ENCODE data around the gene ATP1B3.
"Not testable (repeated sequence)": the region's sequence is repeated elsewhere in the genome, so short reads cannot be mapped to it uniquely, and the experiment has no call there.

The ATP1B3 gene

DNA sequence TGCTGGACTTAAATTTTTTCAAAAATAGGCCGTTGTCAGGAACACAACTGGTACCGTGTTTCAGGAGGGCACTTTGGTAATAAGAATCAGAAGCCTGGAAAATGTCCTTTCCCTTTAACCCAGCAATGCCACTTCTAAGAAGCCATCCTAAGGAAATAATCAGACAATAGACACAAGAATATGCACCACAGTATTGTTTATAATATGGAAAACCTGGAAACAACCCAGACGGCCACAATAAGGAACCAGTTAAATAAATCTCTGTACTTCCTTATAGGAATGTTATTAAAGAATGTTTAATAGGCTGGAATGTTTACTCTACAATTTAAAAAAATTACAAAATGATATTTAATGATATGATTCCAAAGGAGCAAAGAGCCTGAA lies 30.4 kb upstream of the ATP1B3 start:
- Histone ChIP-seq H3K36me3 (ENCODE audit: insufficient read depth, low read length) (no peaks in the 10 kb centered on the region), H3K27ac (ENCODE audit: low read depth, low read length) (no peak overlapping the region), H3K27me3 (ENCODE audit: insufficient read depth, low read length) (no peaks in the 10 kb centered on the region), H3K4me1 (ENCODE audit: insufficient read depth, low read length) (peaks cover 7% of the 10 kb centered on the region), H3K4me3 (ENCODE audit: low read length) (no peak overlapping the region), H3K9ac (ENCODE audit: low read depth, low read length) (no peak overlapping the region), H3K9me3 (ENCODE audit: insufficient read depth, low read depth, low read length) (no peaks in the 10 kb centered on the region)
- 90% methylated on average over 2 of the region's 3 CpGs for WGBS

DNA sequence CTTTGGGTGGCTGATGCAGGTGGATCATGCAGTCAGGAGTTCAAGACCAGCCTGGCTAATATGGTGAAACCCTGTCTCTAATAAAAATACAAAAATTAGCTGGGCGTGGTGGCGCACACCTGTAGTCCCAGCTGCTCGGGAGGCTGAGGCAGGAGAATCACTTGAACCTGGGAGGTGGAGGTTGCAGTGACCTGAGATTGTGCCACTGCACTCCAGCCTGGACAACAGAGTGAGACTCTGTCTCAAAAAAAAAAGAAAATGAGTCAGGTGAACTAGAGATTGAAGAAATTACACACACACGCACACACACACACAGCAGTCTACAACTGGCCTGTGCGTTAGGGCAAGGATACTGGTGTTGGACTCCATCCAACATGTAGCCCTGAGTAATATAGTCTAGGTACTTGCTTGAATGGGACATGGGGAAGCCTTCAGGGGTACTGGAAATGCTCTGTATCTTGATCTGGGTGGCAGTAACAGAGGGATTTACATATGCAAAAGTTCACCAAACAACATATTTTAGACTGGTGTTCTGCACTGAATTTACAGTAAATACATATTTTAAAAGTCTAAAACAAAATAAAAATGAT lies 28.2 kb upstream of the ATP1B3 start:
- not testable (repeated sequence) for H3K36me3 ChIP-seq (ENCODE audit: insufficient read depth, low read length); H3K9me3 ChIP-seq (ENCODE audit: insufficient read depth, low read depth, low read length); H3K27ac ChIP-seq (ENCODE audit: low read depth, low read length); H3K4me3 ChIP-seq (ENCODE audit: low read length); H3K27me3 ChIP-seq (ENCODE audit: insufficient read depth, low read length); H3K4me1 ChIP-seq (ENCODE audit: insufficient read depth, low read length); H3K9ac ChIP-seq (ENCODE audit: low read depth, low read length)
- 95% methylated on average over 5 of the region's 5 CpGs for WGBS

GRCh38 chr3:141849056-141849815 lies 27.2 kb upstream of the ATP1B3 start:
- no peak overlapping the region for H3K9ac ChIP-seq (ENCODE audit: low read depth, low read length)
- H3K4me3 ChIP-seq (ENCODE audit: low read length) = no peak overlapping the region
- H3K27me3 ChIP-seq (ENCODE audit: insufficient read depth, low read length) = no peaks in the 10 kb centered on the region
- H3K36me3 ChIP-seq (ENCODE audit: insufficient read depth, low read length) = no peaks in the 10 kb centered on the region
- H3K9me3 ChIP-seq (ENCODE audit: insufficient read depth, low read depth, low read length) = no peaks in the 10 kb centered on the region
- H3K27ac ChIP-seq (ENCODE audit: low read depth, low read length) = no peak overlapping the region
- peaks cover 2% of the 10 kb centered on the region; the same call in 1 of the 2 replicates for H3K4me1 ChIP-seq (ENCODE audit: insufficient read depth, low read length)
- 83% methylated on average over 11 of the region's 11 CpGs for WGBS

DNA sequence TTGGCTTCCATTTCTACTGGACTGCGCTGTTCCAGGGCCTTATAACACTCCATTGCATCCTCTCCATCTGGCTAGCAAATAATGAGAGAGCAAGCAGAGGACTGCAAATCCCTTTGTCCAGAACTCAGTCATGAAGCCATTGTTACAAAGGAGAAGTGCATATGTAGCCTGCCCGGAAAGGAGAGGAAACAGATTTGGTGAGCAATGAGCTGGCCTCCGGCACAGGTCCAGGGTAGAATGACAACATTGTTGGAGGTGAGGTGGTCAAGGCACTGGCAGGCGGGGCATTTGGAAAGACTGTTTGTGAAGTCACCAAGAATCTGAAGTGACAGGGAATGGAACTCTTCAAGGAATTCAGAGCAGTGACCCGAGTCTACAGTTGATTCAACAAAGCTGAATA lies 25.0 kb upstream of the ATP1B3 start:
- 91% methylated on average over 5 of the region's 5 CpGs for WGBS
- Histone ChIP-seq H3K4me1 (ENCODE audit: insufficient read depth, low read length) (no peaks in the 10 kb centered on the region), H3K4me3 (ENCODE audit: low read length) (no peak overlapping the region), H3K27me3 (ENCODE audit: insufficient read depth, low read length) (no peaks in the 10 kb centered on the region), H3K36me3 (ENCODE audit: insufficient read depth, low read length) (no peaks in the 10 kb centered on the region), H3K9me3 (ENCODE audit: insufficient read depth, low read depth, low read length) (no peaks in the 10 kb centered on the region), H3K27ac (ENCODE audit: low read depth, low read length) (no peak overlapping the region), H3K9ac (ENCODE audit: low read depth, low read length) (no peak overlapping the region)

GRCh38 chr3:141853081-141853601 lies 23.3 kb upstream of the ATP1B3 start:
- no peak overlapping the region for H3K4me3 ChIP-seq (ENCODE audit: low read length)
- no peaks in the 10 kb centered on the region for H3K4me1 ChIP-seq (ENCODE audit: insufficient read depth, low read length)
- H3K36me3 ChIP-seq (ENCODE audit: insufficient read depth, low read length) = no peaks in the 10 kb centered on the region
- H3K27ac ChIP-seq (ENCODE audit: low read depth, low read length) = no peak overlapping the region
- no peaks in the 10 kb centered on the region for H3K27me3 ChIP-seq (ENCODE audit: insufficient read depth, low read length)
- H3K9ac ChIP-seq (ENCODE audit: low read depth, low read length) = no peak overlapping the region
- no peaks in the 10 kb centered on the region for H3K9me3 ChIP-seq (ENCODE audit: insufficient read depth, low read depth, low read length)
- WGBS = 90% methylated on average over 4 of the region's 4 CpGs

- H3K9me3 ChIP-seq (ENCODE audit: insufficient read depth, low read depth, low read length) = no peaks in the 10 kb centered on the region
- no peak overlapping the region for H3K4me3 ChIP-seq (ENCODE audit: low read length)
- 93% methylated on average over 10 of the region's 10 CpGs for WGBS
- no peak overlapping the region for H3K27ac ChIP-seq (ENCODE audit: low read depth, low read length)
- no peaks in the 10 kb centered on the region for H3K36me3 ChIP-seq (ENCODE audit: insufficient read depth, low read length)
- H3K27me3 ChIP-seq (ENCODE audit: insufficient read depth, low read length) = no peaks in the 10 kb centered on the region
- H3K4me1 ChIP-seq (ENCODE audit: insufficient read depth, low read length) = no peaks in the 10 kb centered on the region
- H3K9ac ChIP-seq (ENCODE audit: low read depth, low read length) = no peak overlapping the region
These were observed 22.7 kb upstream of the ATP1B3 start for GRCh38 chr3:141853629-141854168.

- Histone ChIP-seq H3K4me1 (ENCODE audit: insufficient read depth, low read length) (no peaks in the 10 kb centered on the region), H3K27me3 (ENCODE audit: insufficient read depth, low read length) (no peaks in the 10 kb centered on the region), H3K36me3 (ENCODE audit: insufficient read depth, low read length) (no peaks in the 10 kb centered on the region), H3K27ac (ENCODE audit: low read depth, low read length) (no peak overlapping the region), H3K9me3 (ENCODE audit: insufficient read depth, low read depth, low read length) (no peaks in the 10 kb centered on the region), H3K9ac (ENCODE audit: low read depth, low read length) (no peak overlapping the region), H3K4me3 (ENCODE audit: low read length) (no peak overlapping the region)
- WGBS = 93% methylated on average over 1 of the region's 1 CpG
These were observed 21.8 kb upstream of the ATP1B3 start for GRCh38 chr3:141854599-141854998.

GRCh38 chr3:141858312-141858711 lies 18.1 kb upstream of the ATP1B3 start:
- Histone ChIP-seq H3K27me3 (ENCODE audit: insufficient read depth, low read length) (no peaks in the 10 kb centered on the region), H3K4me1 (ENCODE audit: insufficient read depth, low read length) (no peaks in the 10 kb centered on the region), H3K4me3 (ENCODE audit: low read length) (no peak overlapping the region), H3K36me3 (ENCODE audit: insufficient read depth, low read length) (no peaks in the 10 kb centered on the region), H3K9ac (ENCODE audit: low read depth, low read length) (no peak overlapping the region), H3K27ac (ENCODE audit: low read depth, low read length) (no peak overlapping the region), H3K9me3 (ENCODE audit: insufficient read depth, low read depth, low read length) (no peaks in the 10 kb centered on the region)
- 89% methylated on average over 2 of the region's 2 CpGs for WGBS

GRCh38 chr3:141859651-141860050 lies 16.8 kb upstream of the ATP1B3 start:
- no peaks in the 10 kb centered on the region for H3K27me3 ChIP-seq (ENCODE audit: insufficient read depth, low read length)
- H3K36me3 ChIP-seq (ENCODE audit: insufficient read depth, low read length) = no peaks in the 10 kb centered on the region
- no peak overlapping the region for H3K4me3 ChIP-seq (ENCODE audit: low read length)
- no peaks in the 10 kb centered on the region for H3K4me1 ChIP-seq (ENCODE audit: insufficient read depth, low read length)
- no peaks in the 10 kb centered on the region for H3K9me3 ChIP-seq (ENCODE audit: insufficient read depth, low read depth, low read length)
- no peak overlapping the region for H3K27ac ChIP-seq (ENCODE audit: low read depth, low read length)
- WGBS = 86% methylated on average over 4 of the region's 4 CpGs
- H3K9ac ChIP-seq (ENCODE audit: low read depth, low read length) = no peak overlapping the region

GRCh38 chr3:141860086-141860669 lies 16.3 kb upstream of the ATP1B3 start:
- no peaks in the 10 kb centered on the region for H3K36me3 ChIP-seq (ENCODE audit: insufficient read depth, low read length)
- no peaks in the 10 kb centered on the region for H3K9me3 ChIP-seq (ENCODE audit: insufficient read depth, low read depth, low read length)
- no peaks in the 10 kb centered on the region for H3K4me1 ChIP-seq (ENCODE audit: insufficient read depth, low read length)
- H3K27ac ChIP-seq (ENCODE audit: low read depth, low read length) = no peak overlapping the region
- H3K27me3 ChIP-seq (ENCODE audit: insufficient read depth, low read length) = no peaks in the 10 kb centered on the region
- no peak overlapping the region for H3K9ac ChIP-seq (ENCODE audit: low read depth, low read length)
- 75% methylated on average over 2 of the region's 2 CpGs for WGBS
- H3K4me3 ChIP-seq (ENCODE audit: low read length) = no peak overlapping the region

DNA sequence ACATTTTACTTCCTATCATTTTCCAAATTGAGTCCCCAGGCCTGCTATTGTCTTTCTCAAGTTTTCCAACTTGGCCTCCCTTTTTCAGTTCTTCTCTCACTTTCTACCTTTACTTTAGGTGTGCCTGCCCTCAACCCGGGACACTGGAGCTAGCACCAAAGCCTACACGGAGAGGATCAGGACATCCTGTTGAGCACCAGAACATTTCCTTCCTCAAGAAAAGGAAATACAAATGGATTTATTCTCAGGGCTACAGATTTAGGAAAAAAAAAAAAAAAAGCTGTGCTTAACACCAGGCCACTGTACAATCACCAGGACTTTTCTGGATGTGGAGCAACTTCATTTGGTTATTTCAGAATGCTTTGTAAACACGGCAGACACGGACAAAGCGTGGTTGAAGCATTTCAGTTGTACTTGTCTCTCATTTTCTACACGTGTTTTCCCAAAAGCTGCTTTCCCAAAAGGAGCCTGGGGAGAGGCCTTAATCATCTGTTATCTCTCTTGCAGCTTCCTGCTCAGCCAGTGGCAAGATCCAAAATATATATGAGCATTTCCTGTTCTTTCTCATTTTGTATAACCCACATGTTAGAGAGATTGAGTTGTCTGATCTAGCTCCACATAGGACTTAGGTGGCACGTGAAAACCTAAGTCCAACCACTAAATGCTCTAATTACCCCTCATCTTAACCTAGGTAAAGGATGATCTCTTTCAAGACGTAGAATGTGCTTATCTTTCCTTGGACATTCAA lies 15.5 kb upstream of the ATP1B3 start:
- no peaks in the 10 kb centered on the region for H3K9me3 ChIP-seq (ENCODE audit: insufficient read depth, low read depth, low read length)
- no peaks in the 10 kb centered on the region for H3K4me1 ChIP-seq (ENCODE audit: insufficient read depth, low read length)
- WGBS = 86% methylated on average over 8 of the region's 8 CpGs
- H3K27ac ChIP-seq (ENCODE audit: low read depth, low read length) = no peak overlapping the region
- no peaks in the 10 kb centered on the region for H3K36me3 ChIP-seq (ENCODE audit: insufficient read depth, low read length)
- H3K9ac ChIP-seq (ENCODE audit: low read depth, low read length) = no peak overlapping the region
- H3K27me3 ChIP-seq (ENCODE audit: insufficient read depth, low read length) = no peaks in the 10 kb centered on the region
- H3K4me3 ChIP-seq (ENCODE audit: low read length) = no peak overlapping the region
